ENCODE measurements around the gene GPR157.
A peak's percentile ranks its signal among the peaks of the same experiment; 100 is the strongest.
"Not testable (repeated sequence)": the region's sequence is repeated elsewhere in the genome, so short reads cannot be mapped to it uniquely, and the experiment has no call there.

GPR157 gene, protein sequence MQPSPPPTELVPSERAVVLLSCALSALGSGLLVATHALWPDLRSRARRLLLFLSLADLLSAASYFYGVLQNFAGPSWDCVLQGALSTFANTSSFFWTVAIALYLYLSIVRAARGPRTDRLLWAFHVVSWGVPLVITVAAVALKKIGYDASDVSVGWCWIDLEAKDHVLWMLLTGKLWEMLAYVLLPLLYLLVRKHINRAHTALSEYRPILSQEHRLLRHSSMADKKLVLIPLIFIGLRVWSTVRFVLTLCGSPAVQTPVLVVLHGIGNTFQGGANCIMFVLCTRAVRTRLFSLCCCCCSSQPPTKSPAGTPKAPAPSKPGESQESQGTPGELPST

DNA sequence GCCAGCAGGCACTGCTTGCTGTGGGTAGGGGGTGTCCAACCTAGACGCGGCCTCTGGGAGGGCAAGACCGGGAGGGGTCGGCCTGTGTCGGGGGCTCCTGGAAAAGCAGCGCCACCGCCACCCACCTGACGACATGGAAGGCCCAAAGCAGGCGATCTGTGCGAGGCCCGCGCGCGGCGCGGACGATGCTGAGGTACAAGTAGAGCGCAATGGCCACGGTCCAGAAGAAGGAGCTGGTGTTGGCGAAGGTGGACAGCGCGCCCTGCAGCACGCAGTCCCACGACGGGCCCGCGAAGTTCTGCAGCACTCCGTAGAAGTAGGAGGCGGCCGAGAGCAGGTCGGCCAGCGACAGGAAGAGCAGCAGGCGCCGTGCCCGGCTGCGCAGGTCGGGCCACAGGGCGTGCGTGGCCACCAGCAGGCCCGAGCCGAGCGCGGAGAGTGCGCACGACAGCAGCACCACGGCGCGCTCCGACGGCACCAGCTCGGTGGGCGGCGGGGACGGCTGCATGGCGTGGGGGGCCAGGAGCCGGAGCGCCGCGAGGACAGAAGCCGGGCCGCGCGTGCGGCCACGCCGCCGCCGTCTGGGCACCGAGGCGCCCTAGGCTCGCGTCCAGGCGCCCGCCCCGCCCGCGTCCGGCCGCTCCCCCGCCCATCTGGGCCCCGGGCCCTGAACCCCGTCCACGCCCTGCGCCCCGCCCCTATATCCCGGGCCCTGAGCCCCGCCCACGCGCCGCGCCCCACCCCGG lies at the start of gene GPR157:
GPR157 (minus strand) TSS at position 583 of the 746 bp plus-strand sequence; CDS start at position 508, 75 bp downstream.
- H3K36me3 Mint-ChIP-seq, result no peaks in the 10 kb centered on the region
- H3K27me3 Mint-ChIP-seq, result no peaks in the 10 kb centered on the region
- H3K4me1 Mint-ChIP-seq, result peaks cover 37% of the 10 kb centered on the region
- H3K4me3 Mint-ChIP-seq, result peak within 1 kb of the TSS; percentile 88
- peak within 1 kb of the TSS; percentile 66 for H3K27ac Mint-ChIP-seq
- H3K9me3 Mint-ChIP-seq, result no peaks in the 10 kb centered on the region

DNA sequence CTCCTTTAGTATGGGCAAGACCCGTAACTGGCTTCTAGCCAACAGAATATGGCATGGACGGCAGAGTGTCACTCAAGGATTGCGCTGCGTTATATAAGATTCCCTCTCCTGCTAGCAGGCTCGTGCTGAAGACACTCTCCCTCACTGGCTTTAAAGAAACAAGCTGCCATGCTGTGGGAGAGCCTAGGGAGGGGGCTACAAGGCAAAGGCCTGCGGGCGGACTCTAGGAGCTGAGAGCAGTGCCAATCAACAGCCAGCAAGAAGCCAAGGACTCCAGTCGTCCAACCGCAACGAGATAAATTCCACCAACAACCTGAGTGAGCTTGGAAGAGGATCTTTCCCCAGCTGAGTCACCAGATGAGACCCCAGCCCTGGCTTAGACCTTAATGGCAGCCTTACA lies 45.9 kb upstream of the GPR157 start:
- H3K36me3 Mint-ChIP-seq, result no peaks in the 10 kb centered on the region
- no peaks in the 10 kb centered on the region for H3K9me3 Mint-ChIP-seq
- no peak overlapping the region for H3K4me3 Mint-ChIP-seq
- H3K27ac Mint-ChIP-seq, result no peak overlapping the region
- no peaks in the 10 kb centered on the region for H3K4me1 Mint-ChIP-seq
- H3K27me3 Mint-ChIP-seq, result peaks cover 6% of the 10 kb centered on the region

DNA sequence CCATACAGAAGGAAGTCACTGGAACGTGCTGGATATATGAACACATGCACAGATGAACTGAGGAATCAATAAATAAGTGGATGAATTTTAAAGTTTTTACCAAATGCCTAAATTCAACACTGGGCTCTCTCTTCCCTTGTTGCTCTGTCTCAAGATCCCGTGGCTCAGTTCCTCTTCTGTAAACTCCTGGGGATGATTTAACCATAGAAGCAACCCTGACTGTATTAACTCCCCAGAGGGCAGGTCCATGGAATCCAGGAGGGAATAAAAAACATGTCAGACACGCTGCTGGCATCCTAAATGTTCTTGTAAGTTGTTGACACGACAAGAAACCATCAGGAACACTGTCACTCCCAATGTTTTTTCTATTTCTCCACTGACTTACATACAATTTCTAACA lies 45.3 kb upstream of the GPR157 start:
- H3K4me3 Mint-ChIP-seq, result no peak overlapping the region
- H3K36me3 Mint-ChIP-seq, result no peaks in the 10 kb centered on the region
- H3K27me3 Mint-ChIP-seq, result peaks cover 6% of the 10 kb centered on the region
- no peak overlapping the region for H3K27ac Mint-ChIP-seq
- no peaks in the 10 kb centered on the region for H3K4me1 Mint-ChIP-seq
- H3K9me3 Mint-ChIP-seq, result no peaks in the 10 kb centered on the region

DNA sequence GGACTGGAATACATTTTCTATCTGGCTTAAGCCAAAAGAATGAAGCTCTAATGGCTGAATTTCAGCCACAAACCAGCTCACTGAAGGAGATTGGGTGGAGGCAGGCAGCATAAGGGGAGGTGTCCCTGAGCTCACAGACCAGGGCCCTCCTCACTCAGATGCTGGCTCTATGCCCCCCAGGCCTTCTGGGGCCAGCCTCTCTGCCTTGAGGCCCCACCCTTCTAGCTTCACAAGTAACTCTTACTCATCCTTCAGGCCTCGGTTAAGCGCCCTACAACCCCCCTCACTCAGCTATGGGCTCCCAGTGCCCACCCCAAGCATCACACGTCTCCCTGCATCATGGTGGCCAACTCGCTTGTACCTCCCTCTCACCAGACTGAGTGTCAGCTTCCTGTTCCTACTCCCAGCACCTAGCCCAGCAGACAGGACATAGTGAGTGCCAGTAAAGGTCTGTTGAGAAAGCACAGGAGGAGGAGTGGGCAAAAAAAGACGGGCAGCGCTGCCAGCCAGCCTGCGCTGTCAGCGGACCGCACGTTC lies 40.8 kb upstream of the GPR157 start:
- no peaks in the 10 kb centered on the region for H3K9me3 Mint-ChIP-seq
- no peaks in the 10 kb centered on the region for H3K36me3 Mint-ChIP-seq
- H3K4me3 Mint-ChIP-seq, result no peak overlapping the region
- H3K27me3 Mint-ChIP-seq, result no peaks in the 10 kb centered on the region
- H3K27ac Mint-ChIP-seq, result no peak overlapping the region
- H3K4me1 Mint-ChIP-seq, result no peaks in the 10 kb centered on the region

DNA sequence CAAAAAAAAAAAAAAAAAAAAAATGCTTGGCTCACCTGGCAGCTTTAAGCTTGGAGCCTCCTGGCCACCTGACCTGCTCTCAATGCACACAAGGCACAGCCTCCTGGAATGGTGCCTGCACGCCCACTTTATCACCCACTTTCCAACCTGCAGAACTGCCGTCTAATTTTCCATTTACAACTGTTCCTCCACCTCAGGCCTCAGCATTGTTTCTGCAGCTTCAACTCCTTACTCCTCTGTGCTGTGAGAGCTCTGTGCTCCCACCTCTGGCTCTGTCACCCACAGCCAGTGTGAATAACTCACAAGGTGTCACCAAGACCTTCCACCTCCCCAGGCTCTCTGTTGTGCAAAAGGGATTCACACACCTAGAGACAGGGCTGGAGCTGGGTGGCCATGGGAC lies 38.7 kb upstream of the GPR157 start:
- Mint-ChIP-seq H3K4me3 (no peak overlapping the region), H3K27me3 (no peaks in the 10 kb centered on the region), H3K9me3 (no peaks in the 10 kb centered on the region), H3K27ac (no peak overlapping the region), H3K36me3 (no peaks in the 10 kb centered on the region), H3K4me1 (no peaks in the 10 kb centered on the region)

DNA sequence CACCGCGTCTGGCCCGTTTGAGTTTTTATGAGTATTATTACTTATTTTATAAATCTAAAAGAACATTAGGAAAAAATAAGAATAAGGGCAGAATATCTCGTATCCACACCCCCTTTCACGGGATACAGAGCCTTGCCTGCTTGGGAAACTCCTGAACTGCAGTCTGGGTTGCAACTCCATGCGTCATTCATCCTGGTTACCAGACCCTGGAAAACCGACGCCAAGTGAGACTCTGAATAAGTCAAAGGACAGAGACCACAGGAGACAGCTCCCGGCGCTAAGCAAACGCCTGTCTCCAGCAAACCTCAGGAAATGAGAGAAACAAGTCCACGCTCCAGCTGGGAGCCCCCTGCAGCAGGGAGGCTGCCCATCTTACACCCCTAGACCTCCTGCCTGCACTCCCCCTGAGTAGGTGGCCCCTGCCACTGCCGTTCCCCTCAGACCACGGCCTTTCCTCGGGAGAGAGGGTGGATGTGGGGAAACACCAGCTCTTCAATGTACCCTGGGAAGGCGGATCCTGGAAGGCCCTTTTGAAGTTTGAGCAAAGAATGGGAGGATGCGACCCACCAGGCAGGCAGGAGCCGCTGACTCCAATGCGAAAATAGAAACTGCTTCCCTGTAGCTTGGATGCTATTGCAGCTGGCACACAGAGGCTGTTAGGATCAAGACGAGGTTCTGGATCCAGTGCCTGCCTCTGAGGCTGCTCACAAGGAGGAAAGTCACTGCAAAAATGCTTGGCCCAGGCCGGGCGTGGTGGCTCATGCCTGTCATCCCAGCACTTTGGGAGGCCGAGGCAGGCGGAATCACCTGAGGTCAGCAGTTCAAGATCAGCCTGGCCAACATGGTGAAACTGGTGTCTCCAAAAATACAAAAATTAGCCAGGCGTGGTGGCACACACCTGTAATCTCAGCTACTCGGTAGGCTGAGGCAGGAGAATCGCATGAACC lies 37.7 kb upstream of the GPR157 start:
- no peaks in the 10 kb centered on the region for H3K27me3 Mint-ChIP-seq
- H3K4me1 Mint-ChIP-seq, result no peaks in the 10 kb centered on the region
- no peak overlapping the region for H3K27ac Mint-ChIP-seq
- no peaks in the 10 kb centered on the region for H3K9me3 Mint-ChIP-seq
- H3K4me3 Mint-ChIP-seq, result no peak overlapping the region
- H3K36me3 Mint-ChIP-seq, result no peaks in the 10 kb centered on the region

DNA sequence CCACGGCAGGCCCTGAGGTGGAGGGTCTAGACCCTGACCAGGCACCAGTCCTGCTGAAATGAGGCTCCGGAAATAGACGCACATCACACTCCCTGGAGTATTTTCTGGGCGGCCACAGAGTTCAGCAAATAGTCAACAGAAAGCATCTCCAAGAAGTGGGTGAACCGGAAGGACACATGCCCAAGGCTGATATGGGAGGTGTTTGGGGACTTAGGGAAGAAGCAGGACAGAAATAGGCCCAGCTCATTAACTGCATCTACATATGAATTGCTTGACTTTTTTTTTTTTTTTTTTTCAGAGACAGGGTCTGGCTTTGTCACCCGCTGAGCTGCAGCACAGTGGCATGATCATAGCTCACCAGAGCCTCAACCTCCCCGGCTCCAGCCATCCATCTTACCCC lies 36.5 kb upstream of the GPR157 start:
- no peak overlapping the region for H3K4me3 Mint-ChIP-seq
- no peaks in the 10 kb centered on the region for H3K27me3 Mint-ChIP-seq
- no peak overlapping the region for H3K27ac Mint-ChIP-seq
- H3K4me1 Mint-ChIP-seq, result no peaks in the 10 kb centered on the region
- H3K36me3 Mint-ChIP-seq, result no peaks in the 10 kb centered on the region
- no peaks in the 10 kb centered on the region for H3K9me3 Mint-ChIP-seq

DNA sequence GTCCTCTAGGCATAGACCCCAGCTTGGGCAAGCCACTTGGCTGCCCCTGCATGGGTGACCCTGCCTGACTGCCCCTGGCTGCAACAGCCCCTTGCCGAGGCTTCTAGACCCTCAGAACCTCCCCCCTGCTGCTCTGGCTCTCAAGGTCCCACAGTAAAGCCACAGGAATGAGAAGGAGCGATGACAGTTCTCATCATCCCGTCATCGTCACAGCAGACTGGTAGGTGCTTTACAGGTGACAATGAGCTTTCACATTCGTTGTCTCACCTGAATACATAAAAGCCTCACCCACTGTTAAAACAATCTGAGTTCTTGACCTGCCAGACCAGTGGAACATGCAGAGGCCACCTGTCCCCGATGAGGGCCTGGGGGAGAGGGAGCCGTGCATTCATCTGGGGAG lies 36.0 kb upstream of the GPR157 start:
- Mint-ChIP-seq H3K9me3 (no peaks in the 10 kb centered on the region), H3K27ac (no peak overlapping the region), H3K4me1 (no peaks in the 10 kb centered on the region), H3K27me3 (no peaks in the 10 kb centered on the region), H3K4me3 (no peak overlapping the region), H3K36me3 (no peaks in the 10 kb centered on the region)

DNA sequence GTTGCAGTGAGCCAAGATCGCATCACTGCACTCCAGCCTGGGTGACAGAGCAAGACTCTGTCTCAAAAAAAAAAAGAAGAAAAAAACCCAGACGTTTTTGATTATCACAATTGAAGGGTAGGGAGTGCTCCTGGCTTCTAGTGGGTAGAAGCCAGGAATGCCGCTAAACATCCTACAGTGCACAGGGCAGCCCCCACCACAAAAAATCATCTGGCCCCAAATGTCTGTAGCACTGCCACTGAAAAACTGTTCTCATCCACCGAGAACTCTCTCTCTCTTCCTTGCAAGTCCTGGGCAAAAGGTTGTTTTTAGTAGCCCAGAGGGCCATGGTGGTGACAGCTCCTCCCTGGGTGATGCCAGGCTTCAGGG lies 35.6 kb upstream of the GPR157 start:
- no peak overlapping the region for H3K27ac Mint-ChIP-seq
- no peaks in the 10 kb centered on the region for H3K9me3 Mint-ChIP-seq
- no peaks in the 10 kb centered on the region for H3K27me3 Mint-ChIP-seq
- no peaks in the 10 kb centered on the region for H3K36me3 Mint-ChIP-seq
- H3K4me1 Mint-ChIP-seq, result no peaks in the 10 kb centered on the region
- no peak overlapping the region for H3K4me3 Mint-ChIP-seq

DNA sequence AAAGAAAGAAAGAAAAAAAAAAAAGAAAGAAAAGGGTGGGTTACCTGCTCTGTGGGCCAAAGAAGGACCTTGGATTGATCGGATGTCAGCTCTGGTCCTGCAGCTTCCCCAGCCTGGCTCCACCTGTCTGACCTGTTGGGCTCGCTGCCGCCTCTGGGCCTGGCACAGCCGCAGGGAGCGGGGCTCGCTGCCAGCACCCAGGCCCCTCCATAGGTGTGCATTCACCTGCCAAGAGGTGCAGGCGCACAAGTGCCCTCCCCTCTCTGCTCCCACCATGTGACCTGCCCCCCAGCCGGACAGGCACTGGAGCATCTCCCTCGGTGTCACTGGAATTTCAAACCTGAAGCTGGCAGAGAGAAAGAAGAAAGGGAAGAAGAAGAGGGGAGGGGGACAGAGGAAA lies 33.1 kb upstream of the GPR157 start:
- H3K4me3 Mint-ChIP-seq, result no peak overlapping the region
- no peak overlapping the region for H3K27ac Mint-ChIP-seq
- H3K4me1 Mint-ChIP-seq, result no peaks in the 10 kb centered on the region
- no peaks in the 10 kb centered on the region for H3K9me3 Mint-ChIP-seq
- no peaks in the 10 kb centered on the region for H3K36me3 Mint-ChIP-seq
- no peaks in the 10 kb centered on the region for H3K27me3 Mint-ChIP-seq

DNA sequence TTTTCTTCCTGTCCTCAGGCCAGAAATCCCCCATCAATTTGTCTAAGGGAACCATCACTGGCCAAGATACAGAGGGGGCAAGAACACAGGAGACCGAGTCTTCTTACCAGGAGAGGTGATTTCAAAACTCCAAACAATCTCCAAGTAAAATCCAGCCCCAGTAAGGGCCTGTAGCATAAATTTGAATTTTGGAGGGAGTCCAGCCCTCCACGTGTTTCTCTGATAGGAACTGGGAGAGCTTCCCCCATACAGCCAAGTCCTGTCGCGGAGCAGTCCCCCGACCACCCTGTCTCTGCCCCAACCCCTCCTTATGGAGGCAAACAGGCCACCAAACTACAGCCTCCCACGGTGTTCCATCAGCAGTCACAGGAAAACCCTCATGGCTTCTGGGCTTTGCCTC lies 32.4 kb upstream of the GPR157 start:
- Mint-ChIP-seq H3K4me1 (no peaks in the 10 kb centered on the region), H3K27me3 (no peaks in the 10 kb centered on the region), H3K9me3 (no peaks in the 10 kb centered on the region), H3K4me3 (no peak overlapping the region), H3K27ac (no peak overlapping the region), H3K36me3 (no peaks in the 10 kb centered on the region)

DNA sequence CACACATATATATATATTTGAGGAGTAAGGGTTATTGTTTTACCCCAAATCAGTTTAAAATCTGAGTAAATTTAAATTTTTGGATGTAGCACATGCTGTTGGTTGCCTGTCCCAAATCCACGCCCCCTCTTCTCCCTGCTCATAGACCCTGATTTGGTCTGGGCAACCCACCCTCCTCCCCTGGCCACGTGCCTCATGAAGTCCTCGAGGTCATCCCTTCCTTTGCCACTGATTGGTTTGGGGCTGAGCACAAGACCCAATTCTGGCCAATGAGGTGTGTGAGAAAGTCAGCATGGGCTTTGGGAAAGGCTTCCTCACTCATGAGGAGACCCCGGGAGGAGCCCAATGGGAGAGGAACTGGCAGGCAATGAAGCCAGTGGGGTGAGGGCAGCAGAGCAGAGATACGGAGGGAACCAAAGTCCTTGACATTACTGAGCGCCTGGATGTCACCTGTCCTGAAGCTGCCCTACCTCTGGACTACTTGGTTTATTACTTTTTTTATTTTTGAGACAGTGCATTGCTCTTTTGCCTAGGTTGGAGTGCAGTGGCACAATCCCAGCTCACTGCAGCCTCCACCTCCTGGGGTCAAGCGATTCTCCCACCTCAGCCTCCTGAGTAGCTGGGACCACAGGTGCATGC lies 31.3 kb upstream of the GPR157 start:
- H3K36me3 Mint-ChIP-seq, result no peaks in the 10 kb centered on the region
- no peaks in the 10 kb centered on the region for H3K27me3 Mint-ChIP-seq
- H3K4me3 Mint-ChIP-seq, result no peak overlapping the region
- H3K27ac Mint-ChIP-seq, result no peak overlapping the region
- H3K4me1 Mint-ChIP-seq, result no peaks in the 10 kb centered on the region
- no peaks in the 10 kb centered on the region for H3K9me3 Mint-ChIP-seq

DNA sequence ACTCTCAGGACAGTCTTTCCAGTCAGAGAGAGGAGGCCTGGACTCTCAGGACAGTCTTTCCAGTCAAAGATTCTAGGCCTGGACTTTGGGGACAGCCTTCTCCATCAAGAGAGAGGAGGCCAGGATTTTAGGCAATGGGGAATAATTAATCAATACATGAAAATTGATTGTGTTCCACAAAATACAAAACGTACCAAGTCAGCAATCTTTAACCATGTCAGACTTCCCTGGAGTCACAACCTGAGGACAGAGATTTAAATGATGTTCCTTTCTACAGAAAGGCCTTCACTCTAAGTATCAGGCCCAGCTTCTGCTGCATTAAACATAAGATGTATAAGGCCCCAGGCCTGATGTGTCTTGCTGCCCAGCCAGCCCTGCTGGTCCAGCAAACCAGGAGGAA lies 27.0 kb upstream of the GPR157 start:
- Mint-ChIP-seq H3K9me3 (no peaks in the 10 kb centered on the region), H3K4me1 (no peaks in the 10 kb centered on the region), H3K27ac (no peak overlapping the region), H3K36me3 (no peaks in the 10 kb centered on the region), H3K4me3 (no peak overlapping the region), H3K27me3 (no peaks in the 10 kb centered on the region)

DNA sequence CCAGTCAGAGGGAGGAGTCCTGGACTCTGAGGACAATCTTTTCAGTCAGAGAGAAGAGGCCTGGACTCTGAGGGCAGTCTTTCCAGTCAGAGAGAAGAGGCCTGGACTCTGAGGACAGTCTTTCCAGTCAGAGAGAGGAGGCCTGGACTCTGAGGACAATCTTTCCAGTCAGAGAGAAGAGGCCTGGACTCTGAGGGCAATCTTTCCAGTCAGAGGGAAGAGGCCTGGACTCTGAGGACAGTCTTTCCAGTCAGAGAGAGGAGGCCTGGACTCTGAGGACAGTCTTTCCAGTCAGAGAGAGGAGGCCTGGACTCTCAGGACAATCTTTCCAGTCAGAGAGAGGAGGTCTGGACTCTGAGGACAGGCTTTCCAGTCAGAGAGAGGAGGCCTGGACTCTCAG lies 26.5 kb upstream of the GPR157 start:
- not testable (repeated sequence) for H3K4me3 Mint-ChIP-seq, H3K27ac Mint-ChIP-seq, H3K36me3 Mint-ChIP-seq, H3K27me3 Mint-ChIP-seq, H3K4me1 Mint-ChIP-seq, H3K9me3 Mint-ChIP-seq

DNA sequence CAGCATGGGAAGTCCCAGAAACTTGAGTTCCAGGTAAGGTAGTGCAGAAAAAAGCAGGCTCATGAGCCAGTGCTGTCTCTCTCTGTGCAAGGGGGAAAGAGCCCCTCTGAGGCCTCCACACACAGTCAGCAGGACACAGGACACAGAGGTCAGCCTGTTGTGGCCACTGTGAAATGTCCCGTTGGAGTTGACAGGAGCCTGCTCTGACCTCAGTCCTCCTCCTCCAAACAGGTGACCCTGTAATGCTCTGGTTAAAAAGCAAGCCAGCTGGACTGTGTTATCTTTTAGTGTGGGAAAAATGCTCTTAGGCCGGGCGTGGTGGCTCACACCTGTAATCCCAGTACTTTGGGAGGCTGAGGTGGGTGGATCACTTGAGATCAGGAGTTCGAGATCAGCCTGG lies 24.2 kb upstream of the GPR157 start:
- Mint-ChIP-seq H3K27ac (no peak overlapping the region), H3K27me3 (no peaks in the 10 kb centered on the region), H3K4me3 (no peak overlapping the region)

More for the DNA sequence above, 24.2 kb upstream of the GPR157 start:
- Mint-ChIP-seq H3K36me3 (no peaks in the 10 kb centered on the region), H3K9me3 (no peaks in the 10 kb centered on the region), H3K4me1 (no peaks in the 10 kb centered on the region)

Measured in activated naive CD4-positive, alpha-beta T cell treated with anti-CD3 and anti-CD28 coated beads, Interleukin-2, amount 50 U/mL, for 24 hours (primary cell).